Parathyroid adenoma (tissue), 2 donors: ENCODE results near the gene ANLN.

Source experiments
- H2AFZ ChIP-seq: fragments of 300-600 bp; sonication (generic); one replicate; pipeline ENCODE4 v1.7.0; 2017; ENCODE audit warnings: antibody characterized with exemption, mild to moderate bottlenecking
- H3K27ac ChIP-seq: fragments of 300-600 bp; sonication (generic); one replicate; pipeline ENCODE4 v1.7.0; 2017
- H3K27me3 ChIP-seq: fragments of 300-600 bp; sonication (generic); one replicate; pipeline ENCODE4 v1.7.0; 2017; ENCODE audit warnings: low read length; ENCODE audit not compliant: control insufficient read depth, insufficient read depth
- H3K36me3 ChIP-seq: fragments of 300-600 bp; sonication (generic); one replicate; pipeline ENCODE4 v1.7.0; 2017; ENCODE audit warnings: low read length; ENCODE audit not compliant: control insufficient read depth, insufficient read depth
- H3K4me1 ChIP-seq: fragments of 300-600 bp; sonication (generic); one replicate; pipeline ENCODE4 v1.7.0; 2017; ENCODE audit warnings: control low read depth
- H3K4me2 ChIP-seq: fragments of 300-600 bp; sonication (generic); one replicate; pipeline ENCODE4 v1.7.0; 2017; ENCODE audit warnings: low read length
- H3K4me3 ChIP-seq: fragments of 300-600 bp; sonication (generic); one replicate; pipeline ENCODE4 v1.7.0; 2017; ENCODE audit warnings: low read depth, low read length
- H3K79me2 ChIP-seq: fragments of 300-600 bp; sonication (generic); one replicate; pipeline ENCODE4 v1.7.0; 2017; ENCODE audit warnings: control low read depth
- H3K9ac ChIP-seq: fragments of 300-600 bp; sonication (generic); one replicate; pipeline ENCODE4 v1.7.0; 2017; ENCODE audit warnings: mild to moderate bottlenecking
- H3K9me3 ChIP-seq: fragments of 300-600 bp; sonication (generic); one replicate; pipeline ENCODE4 v1.7.0; 2017; ENCODE audit warnings: low read length; ENCODE audit not compliant: control insufficient read depth
- CTCF ChIP-seq: fragments of 300-600 bp; sonication (generic); IDR thresholded peaks from one replicate; pipeline ENCODE4 v1.7.0; 2017; ENCODE audit warnings: antibody characterized with exemption, mild to moderate bottlenecking
- donor health status: primary hyperparathyroidism.

ANLN gene

GRCh38 chr7:36438211-36438610 lies 48.5 kb downstream of the ANLN start:
- Histone ChIP-seq H3K27me3 (no peaks in the 10 kb centered on the region), H3K79me2 (no peaks in the 10 kb centered on the region), H3K27ac (no peak overlapping the region), H3K9me3 (no peaks in the 10 kb centered on the region), H2AFZ (no peak overlapping the region), H3K36me3 (no peaks in the 10 kb centered on the region), H3K4me1 (no peaks in the 10 kb centered on the region), H3K9ac (no peak overlapping the region), H3K4me3 (no peak overlapping the region), H3K4me2 (no peak overlapping the region)
- no peak for TF ChIP-seq CTCF

GRCh38 chr7:36439624-36440023 lies 50.0 kb downstream of the ANLN start:
- no peaks in the 10 kb centered on the region for H3K79me2 ChIP-seq
- no peak for TF ChIP-seq CTCF
- H3K4me3 ChIP-seq, result no peak overlapping the region
- H3K27ac ChIP-seq, result no peak overlapping the region
- no peaks in the 10 kb centered on the region for H3K4me1 ChIP-seq
- H3K27me3 ChIP-seq, result no peaks in the 10 kb centered on the region
- no peak overlapping the region for H2AFZ ChIP-seq
- H3K9me3 ChIP-seq, result no peaks in the 10 kb centered on the region
- no peak overlapping the region for H3K9ac ChIP-seq
- no peaks in the 10 kb centered on the region for H3K36me3 ChIP-seq
- H3K4me2 ChIP-seq, result no peak overlapping the region

GRCh38 chr7:36440880-36441279 lies 51.2 kb downstream of the ANLN start:
- Histone ChIP-seq H3K36me3 (no peaks in the 10 kb centered on the region), H3K4me1 (no peaks in the 10 kb centered on the region)
- TF ChIP-seq CTCF, result peak; percentile 43

GRCh38 chr7:36441344-36442022 lies 51.8 kb downstream of the ANLN start:
- TF ChIP-seq CTCF, result peak; percentile 13
- Histone ChIP-seq H3K9me3 (no peaks in the 10 kb centered on the region), H3K27me3 (no peaks in the 10 kb centered on the region), H3K4me3 (no peak overlapping the region), H3K4me1 (no peaks in the 10 kb centered on the region), H3K36me3 (no peaks in the 10 kb centered on the region), H3K9ac (no peak overlapping the region), H3K4me2 (no peak overlapping the region), H3K79me2 (no peaks in the 10 kb centered on the region), H2AFZ (peak overlapping the region; percentile 65), H3K27ac (no peak overlapping the region)

More at GRCh38 chr7:36440880-36441279, 51.2 kb downstream of the ANLN start:
- H3K4me3 ChIP-seq, result no peak overlapping the region
- no peak overlapping the region for H3K9ac ChIP-seq
- no peak overlapping the region for H3K27ac ChIP-seq
- H3K27me3 ChIP-seq, result no peaks in the 10 kb centered on the region
- no peaks in the 10 kb centered on the region for H3K9me3 ChIP-seq
- peak overlapping the region; percentile 65 for H2AFZ ChIP-seq
- H3K4me2 ChIP-seq, result no peak overlapping the region
- no peaks in the 10 kb centered on the region for H3K79me2 ChIP-seq

- Histone ChIP-seq H3K79me2 (no peaks in the 10 kb centered on the region), H3K27me3 (no peaks in the 10 kb centered on the region), H3K4me2 (no peak overlapping the region), H3K27ac (no peak overlapping the region), H3K9me3 (no peaks in the 10 kb centered on the region), H3K4me3 (no peak overlapping the region), H3K4me1 (no peaks in the 10 kb centered on the region), H3K36me3 (no peaks in the 10 kb centered on the region), H3K9ac (no peak overlapping the region), H2AFZ (no peak overlapping the region)
- TF ChIP-seq CTCF, result no peak
Measured at GRCh38 chr7:36448781-36449379, 59.2 kb downstream of the ANLN start.
